GM23338 (cell line): Measurements from ENCODE around the gene STAMBPL1. TPM values are rescaled to one million over a fixed set of nuclear protein-coding genes. Genes with fewer than 3 reads are reported as not detected.

Experiments
- ATAC-seq: fragments of 200-7000 bp; cut with Tn5 transposase; 3 replicates; pipeline ENCODE4 v1.9.1; 2020
- DNase-seq: peaks from one replicate; pipeline ENCODE4 v3.0.0-alpha.2; 2015; ENCODE audit warnings: low spot score
- H2AFZ ChIP-seq: fragments of 200-600 bp; sonication (generic); 2 replicates; pipeline ENCODE4 v1.8.0; 2016; ENCODE audit warnings: antibody characterized with exemption, mild to moderate bottlenecking, moderate library complexity
- H3F3A ChIP-seq: fragments of 200-600 bp; sonication (generic); replicated peaks from 2 replicates; pipeline ENCODE4 v1.8.0; 2017; ENCODE audit warnings: antibody characterized with exemption, mixed run types, low read depth
- H3K27ac ChIP-seq: fragments of 200-600 bp; sonication (generic); 2 replicates; pipeline ENCODE4 v1.6.1; 2016; ENCODE audit warnings: low read depth
- H3K27me3 ChIP-seq: fragments of 200-600 bp; sonication (generic); 2 replicates; pipeline ENCODE4 v1.8.0; 2016; ENCODE audit warnings: mild to moderate bottlenecking, mixed run types, moderate library complexity; ENCODE audit not compliant: insufficient read depth
- H3K36me3 ChIP-seq: fragments of 200-600 bp; sonication (generic); 2 replicates; pipeline ENCODE4 v1.8.0; 2016; ENCODE audit warnings: mild to moderate bottlenecking; ENCODE audit not compliant: insufficient read depth
- H3K4me1 ChIP-seq: fragments of 200-600 bp; sonication (generic); 2 replicates; pipeline ENCODE4 v1.8.0; 2016; ENCODE audit warnings: mild to moderate bottlenecking, moderate library complexity; ENCODE audit not compliant: insufficient read depth
- H3K4me2 ChIP-seq: fragments of 200-600 bp; sonication (generic); 2 replicates; pipeline ENCODE4 v1.7.1; 2017; ENCODE audit warnings: mixed run types
- H3K4me3 ChIP-seq: fragments of 200-600 bp; sonication (generic); 2 replicates; pipeline ENCODE4 v1.6.1; 2016; ENCODE audit warnings: mixed run types
- H3K79me2 ChIP-seq: fragments of 200-600 bp; sonication (generic); replicated peaks from 2 replicates; pipeline ENCODE4 v1.8.0; 2017; ENCODE audit warnings: mild to moderate bottlenecking; ENCODE audit not compliant: insufficient read depth
- H3K9me2 ChIP-seq: fragments of 200-600 bp; sonication (generic); 2 replicates; pipeline ENCODE4 v1.8.0; 2017; ENCODE audit not compliant: insufficient read depth
- H4K20me1 ChIP-seq: fragments of 200-600 bp; sonication (generic); replicated peaks from 2 replicates; pipeline ENCODE4 v1.8.0; 2017; ENCODE audit warnings: mild to moderate bottlenecking; ENCODE audit not compliant: insufficient read depth
- H3K27ac Mint-ChIP-seq: 2 replicates; pipeline ENCODE4 v1.8.0; 2020; ENCODE audit warnings: inconsistent platforms, mild to moderate bottlenecking, moderate library complexity, mixed read lengths
- H3K27me3 Mint-ChIP-seq: 3 replicates; pipeline ENCODE4 v1.8.0; 2022; ENCODE audit warnings: low read depth, mild to moderate bottlenecking, moderate library complexity, mixed read lengths, inconsistent platforms; ENCODE audit not compliant: insufficient read depth, poor library complexity
- H3K36me3 Mint-ChIP-seq: 3 replicates; pipeline ENCODE4 v1.8.0; 2021; ENCODE audit warnings: low read depth, mild to moderate bottlenecking, inconsistent platforms, moderate library complexity, mixed read lengths
- H3K4me1 Mint-ChIP-seq: 3 replicates; pipeline ENCODE4 v1.8.0; 2020; ENCODE audit warnings: mild to moderate bottlenecking, inconsistent platforms, mixed read lengths
- H3K4me3 Mint-ChIP-seq: 3 replicates; pipeline ENCODE4 v1.8.0; 2021; ENCODE audit warnings: moderate library complexity, mild to moderate bottlenecking, inconsistent platforms, mixed read lengths
- H3K9me3 Mint-ChIP-seq: 3 replicates; pipeline ENCODE4 v1.8.0; 2020; ENCODE audit warnings: moderate library complexity, mild to moderate bottlenecking, inconsistent platforms, mixed read lengths
- CTCF ChIP-seq, 2 experiments: fragments of 200-600 bp in 1 of 2; sonication (generic) in 1 of 2; conservative IDR thresholded peaks; 2 replicates each; pipeline versions ENCODE4 v1.5.1 to v1.6.1; 2016 to 2017; ENCODE audit warnings: antibody characterized with exemption in 2 of 2, low read depth in 2 of 2, mild to moderate bottlenecking in 2 of 2, moderate library complexity in 1 of 2
- ETS1 ChIP-seq: IDR thresholded peaks from 2 replicates; pipeline ENCODE4 v1.6.1; 2016; ENCODE audit warnings: antibody characterized with exemption
- EZH2 ChIP-seq: fragments of 200-600 bp; sonication (generic); IDR thresholded peaks from one replicate; pipeline ENCODE4 v1.8.0; 2017; ENCODE audit warnings: antibody characterized with exemption, mild to moderate bottlenecking, low read depth; ENCODE audit not compliant: unreplicated experiment
- EZH2phosphoT487 ChIP-seq: fragments of 200-600 bp; sonication (generic); IDR thresholded peaks from one replicate; pipeline ENCODE4 v1.8.1; 2018; ENCODE audit warnings: antibody characterized with exemption; ENCODE audit not compliant: unreplicated experiment
- JUNB ChIP-seq: IDR thresholded peaks from one replicate; pipeline ENCODE4 v1.6.1; 2016; ENCODE audit warnings: antibody characterized with exemption; ENCODE audit not compliant: unreplicated experiment
- NANOG ChIP-seq: IDR thresholded peaks from 2 replicates; pipeline ENCODE4 v1.6.1; 2016; ENCODE audit warnings: antibody characterized with exemption, borderline replicate concordance
- POLR2AphosphoS5 ChIP-seq: IDR thresholded peaks from 2 replicates; pipeline ENCODE4 v1.6.1; 2016; ENCODE audit warnings: antibody characterized with exemption, low read depth
- ZNF114 ChIP-seq: fragments of 250-450 bp; sonication (Bioruptor Pico); IDR thresholded peaks from 2 replicates; pipeline ENCODE4 v1.5.0; 2020; ENCODE audit warnings: mild to moderate bottlenecking, moderate library complexity
- polyA plus RNA-seq: library from polyadenylated mRNA; unstranded; fragments of >200 nt; fragmentation: Nextera tagmentation; extraction: Ambion mirVana; gene quantifications from 2 replicates; pipeline ENCODE4 v1.2.1, GENCODE V29; 2016
- total RNA-seq: library from RNA; depleted of rRNA; stranded (reverse); fragments of >200 nt; shearing (Covaris generic); gene quantifications from 2 replicates; pipeline ENCODE4 v1.2.3, GENCODE V29; 2014
- TF ChIP-seq, protein P1 (sequence below): fragments of 250-450 bp; sonication (Bioruptor Pico); IDR thresholded peaks from 2 replicates; pipeline ENCODE4 v1.5.0; 2020; ENCODE audit warnings: mild to moderate bottlenecking, moderate library complexity

Gene STAMBPL1
- total and polyA plus RNA-seq, 2 experiments from 2014 or later: 2.5 to 11.5 TPM

GRCh38 chr10:88906921-88907320 is 26.9 kb downstream of the STAMBPL1 start:
- no peak overlapping the region for H2AFZ ChIP-seq
- no peak overlapping the region for H3K4me3 ChIP-seq
- no peaks in the 10 kb centered on the region for H3K36me3 ChIP-seq
- DNase-seq (no peak), ATAC-seq (no peak)
- Mint-ChIP-seq H3K9me3 (no peaks in the 10 kb centered on the region), H3K4me3 (no peak overlapping the region), H3K36me3 (peaks cover 7% of the 10 kb centered on the region; the same call in 2 of the 3 replicates), H3K27me3 (no peaks in the 10 kb centered on the region), H3K4me1 (peaks cover 4% of the 10 kb centered on the region; the same call in 2 of the 3 replicates), H3K27ac (no peak overlapping the region)
- no peaks in the 10 kb centered on the region for H3K79me2 ChIP-seq
- no peak for TF ChIP-seq EZH2
- H3K9me2 ChIP-seq: no peaks in the 10 kb centered on the region
- no peak overlapping the region for H3K27ac ChIP-seq
- no peaks in the 10 kb centered on the region for H3K4me1 ChIP-seq
- H4K20me1 ChIP-seq: no peaks in the 10 kb centered on the region
- H3K4me2 ChIP-seq: no peak overlapping the region
- H3K27me3 ChIP-seq: no peaks in the 10 kb centered on the region
- no peaks in the 10 kb centered on the region for H3F3A ChIP-seq

GRCh38 chr10:88908194-88908593 is 28.1 kb downstream of the STAMBPL1 start:
- peaks cover 4% of the 10 kb centered on the region; the same call in 2 of the 3 replicates for H3K4me1 Mint-ChIP-seq
- H4K20me1 ChIP-seq: no peaks in the 10 kb centered on the region

More at GRCh38 chr10:88908194-88908593, 28.1 kb downstream of the STAMBPL1 start:
- no peak overlapping the region for H3K4me3 Mint-ChIP-seq
- H3K79me2 ChIP-seq: no peaks in the 10 kb centered on the region
- H3K4me2 ChIP-seq: no peak overlapping the region
- no peaks in the 10 kb centered on the region for H3F3A ChIP-seq
- H3K36me3 Mint-ChIP-seq: peaks cover 2% of the 10 kb centered on the region; the same call in 2 of the 3 replicates
- H3K36me3 ChIP-seq: no peaks in the 10 kb centered on the region
- TF ChIP-seq ZNF114 (CRISPR knock-in tag) (no peak), EZH2 (no peak), JUNB (no peak), NANOG (no peak), POLR2AphosphoS5 (no peak), ETS1 (no peak), CTCF (conservative IDR thresholded peaks at IDR 0.05; ENCODE audit: low read depth in 2 of 2) (no peak), EZH2phosphoT487 (no peak)
- TF ChIP-seq, protein P1, sequence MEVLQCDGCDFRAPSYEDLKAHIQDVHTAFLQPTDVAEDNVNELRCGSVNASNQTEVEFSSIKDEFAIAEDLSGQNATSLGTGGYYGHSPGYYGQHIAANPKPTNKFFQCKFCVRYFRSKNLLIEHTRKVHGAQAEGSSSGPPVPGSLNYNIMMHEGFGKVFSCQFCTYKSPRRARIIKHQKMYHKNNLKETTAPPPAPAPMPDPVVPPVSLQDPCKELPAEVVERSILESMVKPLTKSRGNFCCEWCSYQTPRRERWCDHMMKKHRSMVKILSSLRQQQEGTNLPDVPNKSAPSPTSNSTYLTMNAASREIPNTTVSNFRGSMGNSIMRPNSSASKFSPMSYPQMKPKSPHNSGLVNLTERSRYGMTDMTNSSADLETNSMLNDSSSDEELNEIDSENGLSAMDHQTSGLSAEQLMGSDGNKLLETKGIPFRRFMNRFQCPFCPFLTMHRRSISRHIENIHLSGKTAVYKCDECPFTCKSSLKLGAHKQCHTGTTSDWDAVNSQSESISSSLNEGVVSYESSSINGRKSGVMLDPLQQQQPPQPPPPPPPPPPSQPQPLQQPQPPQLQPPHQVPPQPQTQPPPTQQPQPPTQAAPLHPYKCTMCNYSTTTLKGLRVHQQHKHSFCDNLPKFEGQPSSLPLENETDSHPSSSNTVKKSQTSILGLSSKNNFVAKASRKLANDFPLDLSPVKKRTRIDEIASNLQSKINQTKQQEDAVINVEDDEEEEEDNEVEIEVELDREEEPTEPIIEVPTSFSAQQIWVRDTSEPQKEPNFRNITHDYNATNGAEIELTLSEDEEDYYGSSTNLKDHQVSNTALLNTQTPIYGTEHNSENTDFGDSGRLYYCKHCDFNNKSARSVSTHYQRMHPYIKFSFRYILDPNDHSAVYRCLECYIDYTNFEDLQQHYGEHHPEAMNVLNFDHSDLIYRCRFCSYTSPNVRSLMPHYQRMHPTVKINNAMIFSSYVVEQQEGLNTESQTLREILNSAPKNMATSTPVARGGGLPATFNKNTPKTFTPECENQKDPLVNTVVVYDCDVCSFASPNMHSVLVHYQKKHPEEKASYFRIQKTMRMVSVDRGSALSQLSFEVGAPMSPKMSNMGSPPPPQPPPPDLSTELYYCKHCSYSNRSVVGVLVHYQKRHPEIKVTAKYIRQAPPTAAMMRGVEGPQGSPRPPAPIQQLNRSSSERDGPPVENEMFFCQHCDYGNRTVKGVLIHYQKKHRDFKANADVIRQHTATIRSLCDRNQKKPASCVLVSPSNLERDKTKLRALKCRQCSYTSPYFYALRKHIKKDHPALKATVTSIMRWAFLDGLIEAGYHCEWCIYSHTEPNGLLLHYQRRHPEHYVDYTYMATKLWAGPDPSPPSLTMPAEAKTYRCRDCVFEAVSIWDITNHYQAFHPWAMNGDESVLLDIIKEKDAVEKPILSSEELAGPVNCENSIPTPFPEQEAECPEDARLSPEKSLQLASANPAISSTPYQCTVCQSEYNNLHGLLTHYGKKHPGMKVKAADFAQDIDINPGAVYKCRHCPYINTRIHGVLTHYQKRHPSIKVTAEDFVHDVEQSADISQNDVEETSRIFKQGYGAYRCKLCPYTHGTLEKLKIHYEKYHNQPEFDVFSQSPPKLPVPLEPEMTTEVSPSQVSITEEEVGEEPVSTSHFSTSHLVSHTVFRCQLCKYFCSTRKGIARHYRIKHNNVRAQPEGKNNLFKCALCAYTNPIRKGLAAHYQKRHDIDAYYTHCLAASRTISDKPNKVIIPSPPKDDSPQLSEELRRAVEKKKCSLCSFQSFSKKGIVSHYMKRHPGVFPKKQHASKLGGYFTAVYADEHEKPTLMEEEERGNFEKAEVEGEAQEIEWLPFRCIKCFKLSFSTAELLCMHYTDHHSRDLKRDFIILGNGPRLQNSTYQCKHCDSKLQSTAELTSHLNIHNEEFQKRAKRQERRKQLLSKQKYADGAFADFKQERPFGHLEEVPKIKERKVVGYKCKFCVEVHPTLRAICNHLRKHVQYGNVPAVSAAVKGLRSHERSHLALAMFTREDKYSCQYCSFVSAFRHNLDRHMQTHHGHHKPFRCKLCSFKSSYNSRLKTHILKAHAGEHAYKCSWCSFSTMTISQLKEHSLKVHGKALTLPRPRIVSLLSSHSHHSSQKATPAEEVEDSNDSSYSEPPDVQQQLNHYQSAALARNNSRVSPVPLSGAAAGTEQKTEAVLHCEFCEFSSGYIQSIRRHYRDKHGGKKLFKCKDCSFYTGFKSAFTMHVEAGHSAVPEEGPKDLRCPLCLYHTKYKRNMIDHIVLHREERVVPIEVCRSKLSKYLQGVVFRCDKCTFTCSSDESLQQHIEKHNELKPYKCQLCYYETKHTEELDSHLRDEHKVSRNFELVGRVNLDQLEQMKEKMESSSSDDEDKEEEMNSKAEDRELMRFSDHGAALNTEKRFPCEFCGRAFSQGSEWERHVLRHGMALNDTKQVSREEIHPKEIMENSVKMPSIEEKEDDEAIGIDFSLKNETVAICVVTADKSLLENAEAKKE: no peak
- no peak overlapping the region for H2AFZ ChIP-seq
- H3K4me1 ChIP-seq: no peaks in the 10 kb centered on the region
- no peaks in the 10 kb centered on the region for H3K27me3 ChIP-seq
- DNase-seq (no peak), ATAC-seq (no peak)
- H3K4me3 ChIP-seq: no peak overlapping the region
- no peak overlapping the region for H3K27ac ChIP-seq
- H3K27ac Mint-ChIP-seq: peak overlapping the region; percentile 43
- no peaks in the 10 kb centered on the region for H3K9me3 Mint-ChIP-seq
- no peaks in the 10 kb centered on the region for H3K9me2 ChIP-seq
- H3K27me3 Mint-ChIP-seq: no peaks in the 10 kb centered on the region
